ENCODE results near the gene ARFGAP3. TPM values are rescaled to one million over a fixed set of nuclear protein-coding genes. Genes with fewer than 3 reads are reported as not detected.
A peak's percentile ranks its signal among the peaks of the same experiment; 100 is the strongest.

The ARFGAP3 gene
- total and polyA plus RNA-seq, 10 donors, result 15.0 to 46.8 (median 40.4) TPM

- H3K9me3 ChIP-seq, result no peaks in the 10 kb centered on the region
- H3K27ac ChIP-seq, result no peak overlapping the region
- TF ChIP-seq POLR2A (IDR thresholded peaks at IDR 0.05), result no peak
- no peak for TF ChIP-seq POLR2AphosphoS5 (IDR thresholded peaks at IDR 0.05)
- no peak for TF ChIP-seq CTCF (IDR thresholded peaks at IDR 0.05 in 8 of 11, conservative IDR thresholded peaks at IDR 0.05 in 3 of 11)
- no peak for DNase-seq
- peaks cover 0 to 6% (median 0%) of the 10 kb centered on the region in 6 donors for H3K4me1 ChIP-seq
- peaks cover 0 to 100% (median 96%) of the 10 kb centered on the region in 6 donors for H3K36me3 ChIP-seq
- H3K4me3 ChIP-seq, result no peak overlapping the region
- intact Hi-C loops (cut with DNase I; ENCODE audit: low total_unique reads), result no loop called here
- no peaks in the 10 kb centered on the region for H3K27me3 ChIP-seq (replicated peaks in 1 of 7)
- 82 to 90% (median 89%) methylated on average over 5 to 8 of the region's 8 CpGs for WGBS, 5 donors
Measured at GRCh38 chr22:42880815-42881214, 23.7 kb upstream of the ARFGAP3 start.

GRCh38 chr22:42879371-42880021 lies 22.4 kb upstream of the ARFGAP3 start:
- Histone ChIP-seq H3K4me1 (peaks cover 0 to 6% (median 0%) of the 10 kb centered on the region in 6 donors), H3K27me3 (replicated peaks in 1 of 7) (no peaks in the 10 kb centered on the region), H3K9me3 (no peaks in the 10 kb centered on the region), H3K36me3 (peaks cover 0 to 100% (median 95%) of the 10 kb centered on the region in 6 donors), H3K27ac (no peak overlapping the region), H3K4me3 (no peak overlapping the region)
- TF ChIP-seq POLR2AphosphoS5 (IDR thresholded peaks at IDR 0.05) (no peak), CTCF (IDR thresholded peaks at IDR 0.05 in 8 of 11, conservative IDR thresholded peaks at IDR 0.05 in 3 of 11) (no peak), POLR2A (IDR thresholded peaks at IDR 0.05) (no peak)
- no peak for DNase-seq
- intact Hi-C loops (cut with DNase I; ENCODE audit: low total_unique reads), result no loop called here
- 88 to 98% (median 93%) methylated on average over 14 of the region's 14 CpGs for WGBS, 5 donors

- Histone ChIP-seq H3K27me3 (replicated peaks in 1 of 7) (no peaks in the 10 kb centered on the region), H3K36me3 (peaks cover 0 to 100% (median 94%) of the 10 kb centered on the region in 6 donors), H3K4me1 (peaks cover 0 to 6% (median 0%) of the 10 kb centered on the region in 6 donors), H3K4me3 (no peak overlapping the region), H3K9me3 (no peaks in the 10 kb centered on the region), H3K27ac (no peak overlapping the region)
- WGBS, 5 donors, result 90 to 97% (median 92%) methylated on average over 12 to 22 of the region's 22 CpGs
- no peak for TF ChIP-seq CTCF (IDR thresholded peaks at IDR 0.05 in 8 of 11, conservative IDR thresholded peaks at IDR 0.05 in 3 of 11)
- TF ChIP-seq POLR2AphosphoS5 (IDR thresholded peaks at IDR 0.05), result peak in 1 of 3 donors; percentile 25
- no peak for TF ChIP-seq POLR2A (IDR thresholded peaks at IDR 0.05)
- intact Hi-C loops (cut with DNase I; ENCODE audit: low total_unique reads), result no loop called here
- DNase-seq, result no peak
Measured at GRCh38 chr22:42878561-42879305, 21.7 kb upstream of the ARFGAP3 start.
